Diencephalon (tissue), 1 donor: ENCODE results near the gene UBA5. TPM values are rescaled to one million over a fixed set of nuclear protein-coding genes. Genes with fewer than 3 reads are reported as not detected.

Experiments used
- total RNA-seq: library from RNA; depleted of rRNA; stranded (reverse); fragments of >200 nt; gene quantifications from one replicate; pipeline ENCODE4 v1.2.3, GENCODE V29; 2014

UBA5 gene
- total RNA-seq, result 91.3 TPM

GRCh38 chr3:132660052-132660810, at the start of gene UBA5:
TSS of gene UBA5 (plus strand) at chr3:132660329. CDS start at chr3:132660538, 209 bp downstream.

GRCh38 chr3:132659365-132660051, 621 bp upstream of the UBA5 start, which contains the start of gene ACAD11:
TSS of gene ACAD11 (minus strand) at chr3:132659809. CDS start at chr3:132659751, 58 bp downstream.

GRCh38 chr3:132722165-132723023, 62.3 kb downstream of the UBA5 start, which contains the start of gene NPHP3:
TSS of gene NPHP3 (minus strand) at chr3:132722409. CDS start at chr3:132722355, 54 bp downstream.

Other genes starting within 250 kb of the UBA5 start
- gene DNAJC13, start 242.8 kb upstream of the UBA5 start, total RNA-seq, result 72.4 TPM
- not detected for gene ACKR4, start 63.1 kb upstream of the UBA5 start, total RNA-seq
- 34.6 TPM for gene ACAD11, start 520 bp upstream of the UBA5 start, total RNA-seq
- gene NPHP3, start 62.1 kb downstream of the UBA5 start, total RNA-seq, result 21.7 TPM